Fibroblast of lung (primary cell): ENCODE measurements around the gene EMC8. TPM values are rescaled to one million over a fixed set of nuclear protein-coding genes. Genes with fewer than 3 reads are reported as not detected.

ENCODE experiments used
- DNase-seq, 2 donors: peaks; one replicate each; pipeline versions ENCODE4 v3.0.0 to v3.0.0-alpha.2; 2010; ENCODE audit warnings: low read depth in 2 of 2
- H2AFZ ChIP-seq: 2 replicates; pipeline ENCODE4 v1.5.1; 2012; ENCODE audit warnings: low read length, control low read depth, inconsistent platforms
- H3K27ac ChIP-seq: 2 replicates; pipeline ENCODE4 v1.5.1; 2011; ENCODE audit warnings: low read length, control low read depth; ENCODE audit not compliant: insufficient read depth
- H3K27me3 ChIP-seq: 2 replicates; pipeline ENCODE4 v1.5.1; 2011; ENCODE audit warnings: mild to moderate bottlenecking, low read length; ENCODE audit not compliant: control insufficient read depth, insufficient read depth
- H3K36me3 ChIP-seq: 2 replicates; pipeline ENCODE4 v1.5.1; 2011; ENCODE audit warnings: low read length; ENCODE audit not compliant: control insufficient read depth, insufficient read depth
- H3K4me1 ChIP-seq: 2 replicates; pipeline ENCODE4 v1.5.1; 2011; ENCODE audit warnings: low read length; ENCODE audit not compliant: control insufficient read depth, insufficient read depth; ENCODE audit errors: extremely low read depth
- H3K4me2 ChIP-seq: 2 replicates; pipeline ENCODE4 v1.5.1; 2011; ENCODE audit warnings: low read length, control low read depth; ENCODE audit not compliant: insufficient read depth; ENCODE audit errors: extremely low read depth
- H3K4me3 ChIP-seq, 4 experiments: fragments of 200-600 bp in 1 of 4; sonication (generic) in 1 of 4; replicated peaks in 1 of 4; 2 replicates each; pipeline ENCODE4 v1.5.1; 2011 to 2016; ENCODE audit warnings: low read length in 4 of 4, low read depth in 3 of 4, mild to moderate bottlenecking in 3 of 4, control low read depth in 2 of 4, inconsistent platforms in 1 of 4, mixed read lengths in 1 of 4; ENCODE audit not compliant: insufficient read depth in 1 of 4; ENCODE audit errors: control extremely low read depth in 1 of 4
- H3K79me2 ChIP-seq: 2 replicates; pipeline ENCODE4 v1.5.1; 2012; ENCODE audit warnings: mild to moderate bottlenecking, low read length, inconsistent platforms; ENCODE audit not compliant: control insufficient read depth, insufficient read depth
- H3K9ac ChIP-seq: 2 replicates; pipeline ENCODE4 v1.5.1; 2011; ENCODE audit warnings: mild to moderate bottlenecking, low read length, control low read depth; ENCODE audit not compliant: insufficient read depth
- H3K9me3 ChIP-seq: 2 replicates; pipeline ENCODE4 v1.5.1; 2012; ENCODE audit warnings: low read depth, low read length; ENCODE audit not compliant: control insufficient read depth, insufficient read depth
- H4K20me1 ChIP-seq: 2 replicates; pipeline ENCODE4 v1.5.1; 2011; ENCODE audit warnings: low read length; ENCODE audit not compliant: control insufficient read depth, insufficient read depth; ENCODE audit errors: extremely low read depth
- CTCF ChIP-seq, 2 donors: IDR thresholded peaks in 1 of 2; conservative IDR thresholded peaks in 1 of 2; 1 replicate in 1 of 2; 2 replicates in 1 of 2; pipeline ENCODE4 v1.5.1; 2011 to 2012; ENCODE audit warnings: low read length in 2 of 2, control low read depth in 1 of 2, inconsistent platforms in 1 of 2, low read depth in 1 of 2, mild to moderate bottlenecking in 1 of 2
- EZH2 ChIP-seq: IDR thresholded peaks from 2 replicates; pipeline ENCODE4 v1.5.1; 2012; ENCODE audit warnings: low read length, control low read depth, mild to moderate bottlenecking; ENCODE audit errors: missing control alignments
- polyA plus RNA-seq, 2 donors: library from polyadenylated mRNA; depleted of rRNA in 1 of 2; stranded (reverse) in 1 of 2; unstranded in 1 of 2; fragments of >200 nt; gene quantifications; 2 replicates each; pipeline ENCODE4 v1.2.1, GENCODE V29; 2011 to 2012; ENCODE audit warnings: missing spikeins in 1 of 2
- total RNA-seq: library from RNA; depleted of rRNA; stranded (reverse); fragments of >200 nt; gene quantifications from 2 replicates; pipeline ENCODE4 v1.2.1, GENCODE V29; 2014

Gene EMC8
- total and polyA plus RNA-seq, 2 donors (not counting 1 experiment from before 2014, with no cell fraction given), result 25.1 to 25.9 TPM

DNA sequence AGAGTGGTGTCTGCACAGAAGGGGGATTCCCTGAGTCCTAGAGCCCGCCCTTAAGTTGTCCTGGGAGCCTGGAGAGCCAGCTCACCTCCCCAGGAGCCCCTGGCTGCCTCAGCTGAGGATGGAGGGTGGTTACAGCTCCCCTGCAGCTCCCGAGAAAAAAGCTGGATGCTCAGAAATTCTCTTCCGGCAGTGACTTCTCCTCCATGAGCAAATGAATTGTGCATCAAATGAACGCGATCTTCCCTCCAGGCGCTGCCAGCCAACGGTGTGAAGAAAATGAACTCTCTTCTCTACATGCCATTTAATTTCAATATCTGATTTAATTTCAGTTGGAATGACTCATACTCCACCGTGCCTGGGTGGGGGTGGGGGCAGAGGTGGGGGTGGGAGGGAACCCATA is 34.1 kb downstream of the EMC8 start:
- no peak for DNase-seq
- H3K4me2 ChIP-seq, result no peak overlapping the region
- no peak for TF ChIP-seq EZH2
- TF ChIP-seq CTCF (conservative IDR thresholded peaks at IDR 0.05 in 1 of 2, IDR thresholded peaks at IDR 0.05 in 1 of 2; ENCODE audit: low read depth in 1 of 2, low read length in 2 of 2), result no peak

GRCh38 chr16:85763616-85764015 is 35.7 kb downstream of the EMC8 start:
- Histone ChIP-seq H3K36me3 (no peaks in the 10 kb centered on the region), H3K27ac (no peak overlapping the region), H3K79me2 (no peaks in the 10 kb centered on the region), H3K4me3 (no peak overlapping the region), H3K9ac (no peak overlapping the region), H3K4me1 (peaks cover 9% of the 10 kb centered on the region), H2AFZ (no peak overlapping the region), H3K4me2 (no peak overlapping the region), H3K9me3 (no peaks in the 10 kb centered on the region), H3K27me3 (no peaks in the 10 kb centered on the region), H4K20me1 (no peaks in the 10 kb centered on the region)
- no peak for TF ChIP-seq EZH2
- TF ChIP-seq CTCF (conservative IDR thresholded peaks at IDR 0.05 in 1 of 2, IDR thresholded peaks at IDR 0.05 in 1 of 2; ENCODE audit: low read depth in 1 of 2, low read length in 2 of 2), result no peak
- DNase-seq, result no peak

More for the DNA sequence above, 34.1 kb downstream of the EMC8 start:
- Histone ChIP-seq H3K9me3 (no peaks in the 10 kb centered on the region), H3K9ac (no peak overlapping the region), H3K36me3 (no peaks in the 10 kb centered on the region), H3K4me3 (no peak overlapping the region), H3K4me1 (peaks cover 9% of the 10 kb centered on the region), H3K79me2 (no peaks in the 10 kb centered on the region), H3K27me3 (no peaks in the 10 kb centered on the region), H2AFZ (no peak overlapping the region), H4K20me1 (no peaks in the 10 kb centered on the region), H3K27ac (no peak overlapping the region)

DNA sequence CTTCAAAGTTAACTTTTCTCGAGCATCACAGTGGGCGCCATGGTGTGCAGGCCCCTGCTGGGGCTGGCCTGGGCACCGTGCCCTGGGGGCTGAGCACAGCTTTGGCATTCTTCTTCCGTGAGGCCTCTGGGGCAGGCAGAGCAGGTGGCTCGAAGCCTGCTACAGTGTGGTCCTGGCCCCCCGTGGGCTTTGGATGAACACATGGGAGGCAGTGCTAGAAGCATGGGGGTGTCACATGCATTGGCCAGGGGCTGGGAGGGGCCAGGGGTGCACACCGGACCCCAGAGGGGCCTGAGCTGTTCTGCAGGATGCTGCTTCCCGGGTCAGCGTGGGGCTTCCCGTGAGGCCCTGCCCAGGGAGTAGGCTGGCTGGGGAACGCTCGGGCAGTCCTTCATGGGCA is 36.4 kb downstream of the EMC8 start:
- no peak overlapping the region for H3K27ac ChIP-seq

More for the DNA sequence above, 36.4 kb downstream of the EMC8 start:
- Histone ChIP-seq H3K9me3 (no peaks in the 10 kb centered on the region), H4K20me1 (no peaks in the 10 kb centered on the region), H3K9ac (no peak overlapping the region), H3K79me2 (no peaks in the 10 kb centered on the region), H3K4me1 (peaks cover 10% of the 10 kb centered on the region), H3K4me2 (no peak overlapping the region), H3K27me3 (no peaks in the 10 kb centered on the region), H3K36me3 (no peaks in the 10 kb centered on the region), H3K4me3 (no peak overlapping the region), H2AFZ (no peak overlapping the region)
- no peak for DNase-seq
- TF ChIP-seq CTCF (conservative IDR thresholded peaks at IDR 0.05 in 1 of 2, IDR thresholded peaks at IDR 0.05 in 1 of 2; ENCODE audit: low read depth in 1 of 2, low read length in 2 of 2) (no peak), EZH2 (no peak)
